PC-9 (cell line): ENCODE measurements around the gene ABL2.

Experiments used
- EZH2 ChIP-seq: fragments of 200-600 bp; sonication (generic); IDR thresholded peaks from 2 replicates; pipeline ENCODE4 v1.8.0; 2017; ENCODE audit warnings: antibody characterized with exemption, low read depth
- TF ChIP-seq, protein P1 (sequence below): fragments of 200-600 bp; sonication (generic); conservative IDR thresholded peaks from 2 replicates; pipeline ENCODE4 v1.6.1; 2017; ENCODE audit warnings: mixed run types, antibody characterized with exemption, mild to moderate bottlenecking, moderate library complexity

DNA sequence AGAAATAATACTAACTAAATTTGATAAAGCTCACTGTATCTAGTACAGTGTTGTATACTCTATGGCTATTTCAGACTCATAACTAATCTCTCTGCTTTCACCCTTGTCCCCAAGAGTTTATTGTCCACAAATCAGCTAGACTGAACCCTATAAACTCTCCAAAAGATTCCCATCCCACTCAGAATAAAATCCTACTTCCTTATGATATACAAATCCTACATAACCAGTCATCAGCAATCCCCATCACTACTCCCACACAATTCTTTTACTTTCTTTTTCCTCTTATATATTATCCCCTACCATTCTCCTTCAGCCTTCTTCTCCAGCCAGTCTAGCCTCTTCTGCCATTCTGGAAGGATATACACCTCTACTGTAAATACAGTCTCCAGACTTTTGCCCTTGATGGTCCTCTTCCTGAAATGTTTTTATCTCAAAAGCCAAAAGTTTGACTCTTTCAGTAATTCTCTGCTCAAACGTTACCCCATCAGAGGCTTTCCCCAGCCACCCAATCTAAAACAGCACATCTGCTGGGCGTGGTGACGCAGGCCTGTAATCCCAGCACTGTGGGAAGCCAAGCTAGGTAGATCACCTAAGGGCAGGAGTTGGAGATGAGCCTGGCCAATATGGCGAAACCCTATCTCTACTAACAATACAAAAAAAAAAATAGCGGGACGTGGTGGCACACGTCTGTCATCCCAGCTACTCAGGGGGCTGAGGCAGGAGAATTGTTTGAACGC, 41.6 kb downstream of the ABL2 start:
- TF ChIP-seq, protein P1, sequence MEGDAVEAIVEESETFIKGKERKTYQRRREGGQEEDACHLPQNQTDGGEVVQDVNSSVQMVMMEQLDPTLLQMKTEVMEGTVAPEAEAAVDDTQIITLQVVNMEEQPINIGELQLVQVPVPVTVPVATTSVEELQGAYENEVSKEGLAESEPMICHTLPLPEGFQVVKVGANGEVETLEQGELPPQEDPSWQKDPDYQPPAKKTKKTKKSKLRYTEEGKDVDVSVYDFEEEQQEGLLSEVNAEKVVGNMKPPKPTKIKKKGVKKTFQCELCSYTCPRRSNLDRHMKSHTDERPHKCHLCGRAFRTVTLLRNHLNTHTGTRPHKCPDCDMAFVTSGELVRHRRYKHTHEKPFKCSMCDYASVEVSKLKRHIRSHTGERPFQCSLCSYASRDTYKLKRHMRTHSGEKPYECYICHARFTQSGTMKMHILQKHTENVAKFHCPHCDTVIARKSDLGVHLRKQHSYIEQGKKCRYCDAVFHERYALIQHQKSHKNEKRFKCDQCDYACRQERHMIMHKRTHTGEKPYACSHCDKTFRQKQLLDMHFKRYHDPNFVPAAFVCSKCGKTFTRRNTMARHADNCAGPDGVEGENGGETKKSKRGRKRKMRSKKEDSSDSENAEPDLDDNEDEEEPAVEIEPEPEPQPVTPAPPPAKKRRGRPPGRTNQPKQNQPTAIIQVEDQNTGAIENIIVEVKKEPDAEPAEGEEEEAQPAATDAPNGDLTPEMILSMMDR: no peak
- TF ChIP-seq EZH2: no peak
